Endothelial cell of umbilical vein (primary cell): ENCODE measurements around the gene IFIT5. TPM values are rescaled to one million over a fixed set of nuclear protein-coding genes. Genes with fewer than 3 reads are reported as not detected.
A peak's percentile ranks its signal among the peaks of the same experiment; 100 is the strongest.

Experiments
- BruUV-seq: library from RNA; stranded (reverse); fragments of 400-500 nt; replicated peaks from 2 replicates; lab custom pipeline; 2021; lab: Mats Ljungman, UMichigan
- CTCF ChIA-PET: fragments of 300-600, 350-600 bp; sonication (Branson Sonifier 250); formaldehyde crosslinking; loops from one replicate; lab custom pipeline; 2021; ENCODE audit warnings: antibody characterized with exemption, inconsistent platforms; lab: Charles Lee
- POLR2A ChIA-PET: fragments of 300-600, 350-600 bp; sonication (Branson Sonifier 250); formaldehyde crosslinking; loops from one replicate; lab custom pipeline; 2021; ENCODE audit warnings: antibody characterized with exemption, inconsistent platforms; lab: Charles Lee
- DNase-seq: peaks from one replicate; pipeline ENCODE4 v3.0.0-alpha.2; 2011; ENCODE audit warnings: low read depth, low spot score
- FAIRE-seq: peaks from 2 replicates; lab custom pipeline; 2011; peaks lifted over from hg19 to GRCh38; lab: Jason Lieb, UNC
- H2AFZ ChIP-seq: 2 replicates; pipeline ENCODE4 v1.6.0; 2012; ENCODE audit warnings: low read depth, low read length, control low read depth, inconsistent platforms
- H3K27ac ChIP-seq: 2 replicates; pipeline ENCODE4 v1.5.1; 2011; ENCODE audit warnings: low read depth, mild to moderate bottlenecking, control low read depth, low read length, moderate library complexity; ENCODE audit not compliant: insufficient read depth
- H3K27me3 ChIP-seq, 2 experiments: 2 replicates each; pipeline versions ENCODE4 v1.6.0 to v1.6.1; 2011; ENCODE audit warnings: low read length in 2 of 2, mixed read lengths in 1 of 2; ENCODE audit not compliant: control insufficient read depth in 2 of 2, insufficient read depth in 2 of 2
- H3K36me3 ChIP-seq, 2 experiments: 2 replicates in 1 of 2; 3 replicates in 1 of 2; pipeline ENCODE4 v1.5.1; 2011; ENCODE audit warnings: low read length in 2 of 2, mild to moderate bottlenecking in 1 of 2, moderate library complexity in 1 of 2; ENCODE audit not compliant: control insufficient read depth in 2 of 2, insufficient read depth in 2 of 2; ENCODE audit errors: extremely low read depth in 1 of 2
- H3K4me1 ChIP-seq: 3 replicates; pipeline ENCODE4 v1.5.1; 2011; ENCODE audit warnings: mild to moderate bottlenecking, low read length; ENCODE audit not compliant: control insufficient read depth, insufficient read depth; ENCODE audit errors: extremely low read depth
- H3K4me2 ChIP-seq: 2 replicates; pipeline ENCODE4 v1.6.1; 2011; ENCODE audit warnings: low read length, control low read depth, mixed read lengths; ENCODE audit not compliant: insufficient read depth
- H3K4me3 ChIP-seq, 3 experiments: fragments of 200-600 bp in 1 of 3; sonication (generic), shearing (Covaris generic) in 1 of 3; replicated peaks in 1 of 3; 2 replicates each; pipeline ENCODE4 v1.5.1; 2011 to 2016; ENCODE audit warnings: control low read depth in 3 of 3, low read length in 3 of 3, mild to moderate bottlenecking in 2 of 3, inconsistent platforms in 1 of 3, low read depth in 1 of 3, moderate library complexity in 1 of 3; ENCODE audit not compliant: insufficient read depth in 1 of 3
- H3K79me2 ChIP-seq: 2 replicates; pipeline ENCODE4 v1.6.0; 2012; ENCODE audit warnings: low read length, inconsistent platforms; ENCODE audit not compliant: control insufficient read depth, insufficient read depth
- H3K9ac ChIP-seq: replicated peaks from 2 replicates; pipeline ENCODE3; 2011; ENCODE audit warnings: low read length, control low read depth; ENCODE audit not compliant: insufficient read depth; ENCODE audit errors: extremely low read depth
- H3K9me1 ChIP-seq: replicated peaks from 3 replicates; pipeline ENCODE4 v1.6.0; 2011; ENCODE audit warnings: mild to moderate bottlenecking, low read length; ENCODE audit not compliant: control insufficient read depth, insufficient read depth; ENCODE audit errors: extremely low read depth
- H3K9me3 ChIP-seq: replicated peaks from 2 replicates; pipeline ENCODE4 v1.5.1; 2012; ENCODE audit warnings: low read length, inconsistent platforms; ENCODE audit not compliant: control insufficient read depth, insufficient read depth
- H4K20me1 ChIP-seq: replicated peaks from 2 replicates; pipeline ENCODE3; 2011; ENCODE audit warnings: mild to moderate bottlenecking, low read length; ENCODE audit not compliant: control insufficient read depth, insufficient read depth; ENCODE audit errors: extremely low read depth
- EZH2 ChIP-seq: IDR thresholded peaks from 2 replicates; pipeline ENCODE4 v1.6.1; 2012; ENCODE audit warnings: borderline replicate concordance, low read depth, mild to moderate bottlenecking, moderate library complexity, low read length, inconsistent platforms; ENCODE audit not compliant: severe bottlenecking
- FOS ChIP-seq: IDR thresholded peaks from 2 replicates; pipeline ENCODE4 v1.6.1; 2011; ENCODE audit warnings: mild to moderate bottlenecking, low read length, moderate library complexity, borderline replicate concordance; ENCODE audit not compliant: insufficient read depth
- GATA2 ChIP-seq: IDR thresholded peaks from 2 replicates; pipeline ENCODE4 v1.7.0; 2011; ENCODE audit warnings: low read depth, mild to moderate bottlenecking, moderate library complexity, mixed read lengths, low read length; ENCODE audit not compliant: insufficient read length, insufficient read depth
- JUN ChIP-seq: IDR thresholded peaks from 2 replicates; pipeline ENCODE4 v1.6.1; 2011; ENCODE audit warnings: borderline replicate concordance, low read depth; ENCODE audit not compliant: insufficient read length, insufficient read depth
- MYC ChIP-seq: IDR thresholded peaks from one replicate; pipeline ENCODE4 v1.6.1; 2011; ENCODE audit warnings: mild to moderate bottlenecking, low read depth, low read length
- POLR2A ChIP-seq: IDR thresholded peaks from 2 replicates; pipeline ENCODE4 v1.6.1; 2012; ENCODE audit warnings: low read depth, mild to moderate bottlenecking, control low read depth, low read length
- POLR2AphosphoS5 ChIP-seq: IDR thresholded peaks from 2 replicates; pipeline ENCODE4 v1.6.1; 2012; ENCODE audit warnings: low read depth, mild to moderate bottlenecking, control low read depth, low read length, moderate library complexity; ENCODE audit not compliant: insufficient read depth
- dilution Hi-C: fragments of 300-500 bp; cut with MboI; formaldehyde crosslinking; loops from one replicate; pipeline ENCODE4 v1.15.0; 2019; ENCODE audit warnings: low sequenced_read_pairs; ENCODE audit not compliant: extremely low pct_ligation_motif_present
- intact Hi-C: fragments of 100-400 bp; cut with micrococcal nuclease; formaldehyde crosslinking; loops from one replicate; pipeline ENCODE4 v1.10.0; 2022
- polyA plus RNA-seq, 4 experiments: library from polyadenylated mRNA; depleted of rRNA in 3 of 4; stranded (reverse) in 3 of 4; unstranded in 1 of 4; fragments of >200 nt; gene quantifications; 2 replicates each; pipeline versions ENCODE4 v1.2.1 to v1.2.3, GENCODE V29; 2011 to 2012; ENCODE audit warnings: missing spikeins in 1 of 4
- total RNA-seq: library from RNA; stranded (reverse); gene quantifications from 2 replicates; pipeline ENCODE4 v1.2.3, GENCODE V29; 2021
- TF ChIP-seq, protein P1 (sequence below), 2 donors: IDR thresholded peaks; 1 replicate in 1 of 2; 2 replicates in 1 of 2; pipeline ENCODE4 v1.5.1; 2011; ENCODE audit warnings: low read length in 2 of 2, mild to moderate bottlenecking in 2 of 2, moderate library complexity in 2 of 2, control low read depth in 1 of 2, inconsistent platforms in 1 of 2, low read depth in 1 of 2; ENCODE audit not compliant: insufficient read depth in 1 of 2; ENCODE audit errors: extremely low read depth in 1 of 2
- TF ChIP-seq, protein P2 (sequence below): IDR thresholded peaks from 2 replicates; pipeline ENCODE4 v1.6.1; 2011; ENCODE audit not compliant: insufficient read depth, insufficient read length

The IFIT5 gene
- total and polyA plus RNA-seq, 2 donors (not counting 3 experiments of a cell fraction or from before 2014, with no cell fraction given) = 1.0 to 3.2 TPM

DNA sequence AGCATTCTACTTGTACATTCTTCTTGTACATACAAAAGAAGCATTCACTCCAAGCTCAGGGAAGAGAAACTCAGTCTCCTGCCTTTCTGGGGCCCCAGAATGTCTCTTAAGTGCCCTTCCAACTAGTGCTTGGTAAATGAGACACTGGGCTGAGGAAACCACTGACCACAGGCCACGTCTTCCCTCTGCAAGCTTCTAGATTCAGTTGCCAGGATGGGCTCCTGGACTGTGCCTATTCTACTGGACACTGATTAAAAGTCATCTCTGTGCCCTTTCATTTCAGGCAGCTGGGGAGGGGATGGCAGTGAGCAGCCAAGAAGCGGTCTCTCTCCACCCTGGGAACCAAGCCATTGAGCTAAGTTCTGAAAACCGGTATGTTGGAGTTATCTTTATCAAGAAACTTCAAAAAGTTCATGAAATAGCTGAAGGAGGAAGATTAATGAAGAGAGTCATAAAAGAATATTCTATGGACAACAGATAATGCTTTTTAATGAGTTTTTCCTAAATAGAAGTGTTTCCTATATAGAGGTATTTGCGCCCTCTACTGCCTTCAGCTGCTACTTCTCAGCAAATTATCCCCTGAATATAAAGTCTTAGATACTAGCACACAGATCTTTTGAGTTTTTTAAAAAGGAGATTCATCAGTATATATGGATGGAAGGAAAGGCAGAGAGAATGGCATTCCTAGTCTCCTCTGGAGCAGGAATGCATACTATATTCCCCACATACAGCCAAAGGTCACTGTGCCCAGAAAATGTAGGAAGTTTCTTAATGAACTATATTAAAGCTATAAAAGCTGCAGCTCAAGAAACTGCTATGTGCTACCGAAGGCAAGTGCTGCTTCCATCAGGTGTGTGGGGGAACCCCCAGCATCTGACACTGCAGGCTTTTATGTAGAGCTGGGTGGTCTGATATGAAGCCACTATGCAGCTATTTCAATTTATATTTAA is 44.9 kb upstream of the IFIT5 start:
- no peak overlapping the region for H2AFZ ChIP-seq
- no peak overlapping the region for H3K4me2 ChIP-seq
- dilution Hi-C loops (no loop called here), intact Hi-C loops (loop anchor here (1.0 kb wide), 2 partner anchors 41 to 90 kb away; no protein-coding TSS in a partner anchor)
- H3K79me2 ChIP-seq = no peaks in the 10 kb centered on the region
- no peak for TF ChIP-seq FOS
- TF ChIP-seq POLR2A = no peak
- no peak for TF ChIP-seq MYC
- no peak for TF ChIP-seq POLR2AphosphoS5
- no peak for TF ChIP-seq JUN
- TF ChIP-seq, protein P1, sequence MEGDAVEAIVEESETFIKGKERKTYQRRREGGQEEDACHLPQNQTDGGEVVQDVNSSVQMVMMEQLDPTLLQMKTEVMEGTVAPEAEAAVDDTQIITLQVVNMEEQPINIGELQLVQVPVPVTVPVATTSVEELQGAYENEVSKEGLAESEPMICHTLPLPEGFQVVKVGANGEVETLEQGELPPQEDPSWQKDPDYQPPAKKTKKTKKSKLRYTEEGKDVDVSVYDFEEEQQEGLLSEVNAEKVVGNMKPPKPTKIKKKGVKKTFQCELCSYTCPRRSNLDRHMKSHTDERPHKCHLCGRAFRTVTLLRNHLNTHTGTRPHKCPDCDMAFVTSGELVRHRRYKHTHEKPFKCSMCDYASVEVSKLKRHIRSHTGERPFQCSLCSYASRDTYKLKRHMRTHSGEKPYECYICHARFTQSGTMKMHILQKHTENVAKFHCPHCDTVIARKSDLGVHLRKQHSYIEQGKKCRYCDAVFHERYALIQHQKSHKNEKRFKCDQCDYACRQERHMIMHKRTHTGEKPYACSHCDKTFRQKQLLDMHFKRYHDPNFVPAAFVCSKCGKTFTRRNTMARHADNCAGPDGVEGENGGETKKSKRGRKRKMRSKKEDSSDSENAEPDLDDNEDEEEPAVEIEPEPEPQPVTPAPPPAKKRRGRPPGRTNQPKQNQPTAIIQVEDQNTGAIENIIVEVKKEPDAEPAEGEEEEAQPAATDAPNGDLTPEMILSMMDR (IDR thresholded peaks at IDR 0.05; ENCODE audit: extremely low read depth in 1 of 2, insufficient read depth in 1 of 2, low read depth in 1 of 2, low read length in 2 of 2) = peak; percentile 43 to 52
- TF ChIP-seq GATA2 = no peak
- no peak for TF ChIP-seq EZH2
- TF ChIP-seq, protein P2, sequence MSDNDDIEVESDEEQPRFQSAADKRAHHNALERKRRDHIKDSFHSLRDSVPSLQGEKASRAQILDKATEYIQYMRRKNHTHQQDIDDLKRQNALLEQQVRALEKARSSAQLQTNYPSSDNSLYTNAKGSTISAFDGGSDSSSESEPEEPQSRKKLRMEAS = no peak
- no peaks in the 10 kb centered on the region for H4K20me1 ChIP-seq
- CTCF ChIA-PET = interaction anchor here (0.7 to 2.9 kb wide), 40 partner anchors 8 to 296 kb away, joined by 3 to 35 read pairs (median 5); partner anchors contain the start of genes IFIT1, IFIT1B, IFIT2 and IFIT3
- H3K9me1 ChIP-seq = no peaks in the 10 kb centered on the region
- no TSS peak for BruUV-seq
- H3K36me3 ChIP-seq = no peaks in the 10 kb centered on the region
- FAIRE-seq = no peak
- no peaks in the 10 kb centered on the region for H3K9me3 ChIP-seq
- no peak overlapping the region for H3K9ac ChIP-seq
- DNase-seq = peak; percentile 61
- POLR2A ChIA-PET = no interaction called here
- H3K27me3 ChIP-seq = peaks cover 4 to 8% of the 10 kb centered on the region in 2 experiments
- peaks cover 6% of the 10 kb centered on the region for H3K4me1 ChIP-seq
- no peak overlapping the region for H3K27ac ChIP-seq
- H3K4me3 ChIP-seq = no peak overlapping the region
